ENCODE data around the gene DIP2B. TPM values are rescaled to one million over a fixed set of nuclear protein-coding genes. Genes with fewer than 3 reads are reported as not detected.
A peak's percentile ranks its signal among the peaks of the same experiment; 100 is the strongest.

Gene DIP2B
- total RNA-seq, 4 donors from 2014 or later: 68.6 to 97.2 (median 73.7) TPM

- H3K27ac ChIP-seq: peak overlapping the region; percentile 0
- 78% methylated on average over 2 of the region's 2 CpGs for WGBS
- H3K4me3 ChIP-seq: no peak overlapping the region
- no peaks in the 10 kb centered on the region for H3K36me3 ChIP-seq
- no peaks in the 10 kb centered on the region for H3K27me3 ChIP-seq
- peaks cover 17% of the 10 kb centered on the region for H3K4me1 ChIP-seq
- no peak for DNase-seq (ENCODE audit: low spot score in 2 of 2)
- no peaks in the 10 kb centered on the region for H3K9me3 ChIP-seq
- TF ChIP-seq, protein P1, sequence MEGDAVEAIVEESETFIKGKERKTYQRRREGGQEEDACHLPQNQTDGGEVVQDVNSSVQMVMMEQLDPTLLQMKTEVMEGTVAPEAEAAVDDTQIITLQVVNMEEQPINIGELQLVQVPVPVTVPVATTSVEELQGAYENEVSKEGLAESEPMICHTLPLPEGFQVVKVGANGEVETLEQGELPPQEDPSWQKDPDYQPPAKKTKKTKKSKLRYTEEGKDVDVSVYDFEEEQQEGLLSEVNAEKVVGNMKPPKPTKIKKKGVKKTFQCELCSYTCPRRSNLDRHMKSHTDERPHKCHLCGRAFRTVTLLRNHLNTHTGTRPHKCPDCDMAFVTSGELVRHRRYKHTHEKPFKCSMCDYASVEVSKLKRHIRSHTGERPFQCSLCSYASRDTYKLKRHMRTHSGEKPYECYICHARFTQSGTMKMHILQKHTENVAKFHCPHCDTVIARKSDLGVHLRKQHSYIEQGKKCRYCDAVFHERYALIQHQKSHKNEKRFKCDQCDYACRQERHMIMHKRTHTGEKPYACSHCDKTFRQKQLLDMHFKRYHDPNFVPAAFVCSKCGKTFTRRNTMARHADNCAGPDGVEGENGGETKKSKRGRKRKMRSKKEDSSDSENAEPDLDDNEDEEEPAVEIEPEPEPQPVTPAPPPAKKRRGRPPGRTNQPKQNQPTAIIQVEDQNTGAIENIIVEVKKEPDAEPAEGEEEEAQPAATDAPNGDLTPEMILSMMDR (IDR thresholded peaks at IDR 0.05): no peak
- no peak for TF ChIP-seq POLR2AphosphoS5 (IDR thresholded peaks at IDR 0.05)
- no peak for TF ChIP-seq POLR2A (IDR thresholded peaks at IDR 0.05)
- no peak for TF ChIP-seq EP300 (IDR thresholded peaks at IDR 0.05)
Observed at GRCh38 chr12:50598321-50598862, 93.6 kb downstream of the DIP2B start.

DNA sequence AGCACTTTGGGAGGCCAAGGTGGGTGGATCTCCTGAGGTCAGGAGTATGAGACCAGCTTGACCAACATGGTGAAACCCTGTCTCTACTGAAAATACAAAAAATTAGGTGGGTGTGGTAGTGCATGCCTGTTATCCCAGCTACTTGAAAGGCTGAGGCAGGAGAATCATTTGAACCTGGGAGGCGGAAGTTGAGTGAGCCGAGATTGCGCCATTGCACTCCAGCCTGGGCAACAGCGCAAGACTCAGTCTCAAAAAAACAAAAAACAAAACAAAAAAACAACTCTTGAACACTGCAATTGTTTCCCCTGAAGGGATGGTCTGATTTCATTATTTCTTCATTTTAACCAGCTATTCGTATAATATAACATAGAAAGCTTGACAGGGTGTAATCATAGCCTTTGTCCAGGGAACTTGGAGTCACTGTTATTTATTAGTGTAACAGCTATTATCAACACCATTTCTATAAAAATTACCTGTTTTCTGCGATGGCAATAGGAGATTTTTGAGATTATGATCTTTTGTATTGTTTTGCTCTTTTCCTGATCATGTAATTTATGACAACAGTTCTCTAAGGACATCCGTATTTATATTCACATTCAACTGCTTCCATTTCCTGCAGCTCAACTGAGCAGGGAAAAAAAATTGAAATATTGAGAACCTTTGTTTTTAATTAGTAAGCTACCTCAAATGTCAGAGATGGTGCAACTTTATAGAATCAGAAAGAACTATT, 94.7 kb downstream of the DIP2B start:
- H3K27ac ChIP-seq: no peak overlapping the region
- WGBS: 80% methylated on average over 7 of the region's 7 CpGs
- no peaks in the 10 kb centered on the region for H3K36me3 ChIP-seq
- TF ChIP-seq, protein P1 (IDR thresholded peaks at IDR 0.05): no peak
- TF ChIP-seq EP300 (IDR thresholded peaks at IDR 0.05) (no peak), POLR2A (IDR thresholded peaks at IDR 0.05) (no peak), POLR2AphosphoS5 (IDR thresholded peaks at IDR 0.05) (no peak)
- DNase-seq (ENCODE audit: low spot score in 2 of 2): no peak
- peaks cover 22% of the 10 kb centered on the region for H3K4me1 ChIP-seq
- no peak overlapping the region for H3K4me3 ChIP-seq
- H3K9me3 ChIP-seq: no peaks in the 10 kb centered on the region
- no peaks in the 10 kb centered on the region for H3K27me3 ChIP-seq

GRCh38 chr12:50600364-50600763, 95.6 kb downstream of the DIP2B start:
- Histone ChIP-seq H3K27me3 (no peaks in the 10 kb centered on the region), H3K4me1 (peaks cover 22% of the 10 kb centered on the region), H3K4me3 (no peak overlapping the region), H3K27ac (no peak overlapping the region), H3K9me3 (no peaks in the 10 kb centered on the region), H3K36me3 (no peaks in the 10 kb centered on the region)
- TF ChIP-seq POLR2AphosphoS5 (IDR thresholded peaks at IDR 0.05): no peak
- 81% methylated on average over 1 of the region's 1 CpG for WGBS
- DNase-seq (ENCODE audit: low spot score in 2 of 2): no peak

GRCh38 chr12:50603817-50604639, 99.2 kb downstream of the DIP2B start:
- Histone ChIP-seq H3K27me3 (no peaks in the 10 kb centered on the region), H3K36me3 (no peaks in the 10 kb centered on the region), H3K27ac (no peak overlapping the region), H3K4me3 (no peak overlapping the region), H3K4me1 (peaks cover 10% of the 10 kb centered on the region), H3K9me3 (no peaks in the 10 kb centered on the region)
- 60% methylated on average over 4 of the region's 4 CpGs for WGBS
- TF ChIP-seq POLR2AphosphoS5 (IDR thresholded peaks at IDR 0.05): no peak
- TF ChIP-seq POLR2A (IDR thresholded peaks at IDR 0.05): no peak
- TF ChIP-seq EP300 (IDR thresholded peaks at IDR 0.05): no peak
- TF ChIP-seq, protein P1 (IDR thresholded peaks at IDR 0.05): no peak
- no peak for DNase-seq (ENCODE audit: low spot score in 2 of 2)

GRCh38 chr12:50604640-50604920, 99.8 kb downstream of the DIP2B start:
- Histone ChIP-seq H3K27ac (no peak overlapping the region), H3K9me3 (no peaks in the 10 kb centered on the region), H3K36me3 (no peaks in the 10 kb centered on the region), H3K4me3 (no peak overlapping the region), H3K4me1 (peaks cover 10% of the 10 kb centered on the region), H3K27me3 (no peaks in the 10 kb centered on the region)
- no peak for DNase-seq (ENCODE audit: low spot score in 2 of 2)
- WGBS: 83% methylated on average over 1 of the region's 1 CpG
- TF ChIP-seq EP300 (IDR thresholded peaks at IDR 0.05): no peak
- TF ChIP-seq POLR2A (IDR thresholded peaks at IDR 0.05): no peak
- TF ChIP-seq, protein P1 (IDR thresholded peaks at IDR 0.05): no peak
- TF ChIP-seq POLR2AphosphoS5 (IDR thresholded peaks at IDR 0.05): no peak

Measured in suprapubic skin (tissue), 4 donors.